ENCODE measurements around the gene METTL23.

DNA sequence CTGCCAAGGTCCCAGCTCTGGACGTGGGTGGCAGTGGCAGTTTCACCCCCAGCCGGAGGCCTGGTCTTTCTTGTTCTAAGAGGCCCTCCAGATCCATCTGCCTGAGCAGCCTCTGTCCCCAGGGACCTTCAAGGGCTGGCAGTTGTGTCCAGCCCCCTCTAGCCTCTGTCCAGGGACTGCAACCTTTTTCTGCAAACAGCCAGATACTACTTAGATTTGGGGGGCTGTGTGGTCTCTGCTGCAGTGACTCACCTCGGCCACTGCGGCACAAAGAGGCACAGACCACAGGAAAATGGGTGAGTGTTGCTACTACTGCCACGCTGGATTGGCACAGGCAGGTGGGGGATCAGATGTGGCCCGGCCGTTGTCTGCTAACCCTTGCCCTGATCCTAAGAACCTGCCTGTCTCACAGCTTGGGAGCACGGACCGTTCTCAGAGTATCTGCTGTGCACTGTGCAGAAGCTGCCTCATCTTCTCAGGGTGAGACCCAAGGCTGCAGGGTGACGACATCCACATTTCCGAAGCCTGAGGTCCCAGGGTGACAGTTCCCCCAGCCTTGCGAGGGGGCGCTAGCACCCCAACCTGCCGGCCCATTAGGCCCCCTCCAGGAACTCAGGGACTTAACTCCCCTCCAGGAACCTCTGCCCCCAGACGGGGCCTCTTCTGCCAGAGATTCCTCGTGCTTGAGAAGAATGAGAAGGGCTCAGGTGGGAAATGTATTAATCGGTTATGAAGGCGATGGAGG is 43.5 kb upstream of the METTL23 start:
- TF ChIP-seq, protein P1, sequence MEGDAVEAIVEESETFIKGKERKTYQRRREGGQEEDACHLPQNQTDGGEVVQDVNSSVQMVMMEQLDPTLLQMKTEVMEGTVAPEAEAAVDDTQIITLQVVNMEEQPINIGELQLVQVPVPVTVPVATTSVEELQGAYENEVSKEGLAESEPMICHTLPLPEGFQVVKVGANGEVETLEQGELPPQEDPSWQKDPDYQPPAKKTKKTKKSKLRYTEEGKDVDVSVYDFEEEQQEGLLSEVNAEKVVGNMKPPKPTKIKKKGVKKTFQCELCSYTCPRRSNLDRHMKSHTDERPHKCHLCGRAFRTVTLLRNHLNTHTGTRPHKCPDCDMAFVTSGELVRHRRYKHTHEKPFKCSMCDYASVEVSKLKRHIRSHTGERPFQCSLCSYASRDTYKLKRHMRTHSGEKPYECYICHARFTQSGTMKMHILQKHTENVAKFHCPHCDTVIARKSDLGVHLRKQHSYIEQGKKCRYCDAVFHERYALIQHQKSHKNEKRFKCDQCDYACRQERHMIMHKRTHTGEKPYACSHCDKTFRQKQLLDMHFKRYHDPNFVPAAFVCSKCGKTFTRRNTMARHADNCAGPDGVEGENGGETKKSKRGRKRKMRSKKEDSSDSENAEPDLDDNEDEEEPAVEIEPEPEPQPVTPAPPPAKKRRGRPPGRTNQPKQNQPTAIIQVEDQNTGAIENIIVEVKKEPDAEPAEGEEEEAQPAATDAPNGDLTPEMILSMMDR (IDR thresholded peaks at IDR 0.05; ENCODE audit: low read length): peak; percentile 63
- no peak for TF ChIP-seq EZH2 (IDR thresholded peaks at IDR 0.05; ENCODE audit: borderline replicate concordance, low read length)
